Urinary bladder (tissue), 4 donors: ENCODE results near the gene KCNA10. TPM values are rescaled to one million over a fixed set of nuclear protein-coding genes. Genes with fewer than 3 reads are reported as not detected.
"Not testable (repeated sequence)": the region's sequence is repeated elsewhere in the genome, so short reads cannot be mapped to it uniquely, and the experiment has no call there.

Source experiments
- DNase-seq: peaks from one replicate; pipeline ENCODE4 v3.0.0-alpha.2; 2015; ENCODE audit errors: extremely low spot score
- H3K27ac ChIP-seq: one replicate; pipeline ENCODE4 v1.5.1; 2013; ENCODE audit warnings: low read depth, mild to moderate bottlenecking, moderate library complexity
- H3K36me3 ChIP-seq: one replicate; pipeline ENCODE4 v1.6.1; 2013; ENCODE audit warnings: mild to moderate bottlenecking, moderate library complexity; ENCODE audit not compliant: insufficient read depth
- H3K4me1 ChIP-seq: one replicate; pipeline ENCODE4 v1.6.1; 2013; ENCODE audit warnings: mild to moderate bottlenecking, moderate library complexity; ENCODE audit not compliant: insufficient read depth
- H3K4me3 ChIP-seq: one replicate; pipeline ENCODE4 v1.5.1; 2013; ENCODE audit warnings: low read depth, low read length
- WGBS: extraction: QIAGEN DNeasy Blood & Tissue Kit; methylation state at CpG from one replicate; pipeline ENCODE4 v1.1.7; 2013; 5-methylcytosine and 5-hydroxymethylcytosine counted together
- polyA plus RNA-seq: library from polyadenylated mRNA; stranded (reverse); fragments of 200-250 nt; gene quantifications from one replicate; pipeline ENCODE4 v1.2.3, GENCODE V29; 2013
- total RNA-seq: library from RNA; depleted of rRNA; stranded (reverse); fragments of >200 nt; gene quantifications from one replicate; pipeline ENCODE4 v1.2.3, GENCODE V29; 2014
- donor health status: healthy with polysubstance abuse.
- donor health status: healthy.

Gene KCNA10
- total and polyA plus RNA-seq, 2 donors = not detected

DNA sequence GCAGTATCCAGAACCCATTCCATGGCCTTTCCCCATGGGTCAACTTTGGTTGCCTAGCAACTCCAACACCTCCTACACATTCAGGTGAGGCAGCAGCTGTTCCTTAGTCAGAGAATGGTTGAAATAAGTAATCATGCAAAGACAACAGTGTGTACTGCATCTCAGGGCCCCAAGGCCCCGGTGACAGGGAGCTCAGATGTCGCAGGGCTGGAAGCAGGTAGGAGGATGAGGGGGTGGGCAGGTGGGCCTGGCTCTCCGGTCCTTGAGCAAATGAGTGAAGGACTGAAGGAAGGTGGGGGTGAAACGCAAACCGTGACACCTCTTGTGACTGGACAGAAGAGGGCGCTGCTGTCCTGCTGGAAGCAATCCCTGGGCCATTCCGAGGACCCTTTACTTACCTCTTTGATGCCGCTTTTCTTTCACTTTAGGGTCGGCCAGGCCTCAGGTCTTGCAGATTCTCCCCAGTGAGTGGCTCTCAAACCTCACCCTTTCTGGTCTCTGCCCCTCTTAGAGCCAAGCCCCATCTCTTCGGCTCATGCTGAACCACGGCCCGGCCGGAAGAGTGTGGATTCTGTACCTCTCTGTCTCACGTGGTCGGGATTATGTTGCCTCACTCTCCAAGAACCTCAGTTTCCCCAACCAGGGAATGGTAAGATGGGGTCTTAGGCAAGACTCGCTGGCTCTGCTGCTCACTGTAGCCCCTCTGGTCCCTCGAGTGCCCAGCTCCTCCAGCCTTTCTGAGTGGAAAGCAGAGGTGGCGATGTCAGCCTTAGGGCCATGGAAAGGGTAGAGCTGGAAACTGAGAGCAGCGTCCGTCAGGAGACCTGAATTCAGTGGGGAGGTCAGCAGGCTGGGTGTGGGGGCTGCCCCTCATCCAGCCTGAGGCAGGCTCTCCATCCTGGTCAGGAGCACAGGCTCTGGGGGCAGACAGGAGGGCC is 5.6 kb upstream of the KCNA10 start:
- Histone ChIP-seq H3K27ac (no peak overlapping the region), H3K4me3 (no peak overlapping the region), H3K36me3 (no peaks in the 10 kb centered on the region), H3K4me1 (no peaks in the 10 kb centered on the region)
- WGBS = 36% methylated on average over 20 of the region's 20 CpGs
- no peak for DNase-seq

DNA sequence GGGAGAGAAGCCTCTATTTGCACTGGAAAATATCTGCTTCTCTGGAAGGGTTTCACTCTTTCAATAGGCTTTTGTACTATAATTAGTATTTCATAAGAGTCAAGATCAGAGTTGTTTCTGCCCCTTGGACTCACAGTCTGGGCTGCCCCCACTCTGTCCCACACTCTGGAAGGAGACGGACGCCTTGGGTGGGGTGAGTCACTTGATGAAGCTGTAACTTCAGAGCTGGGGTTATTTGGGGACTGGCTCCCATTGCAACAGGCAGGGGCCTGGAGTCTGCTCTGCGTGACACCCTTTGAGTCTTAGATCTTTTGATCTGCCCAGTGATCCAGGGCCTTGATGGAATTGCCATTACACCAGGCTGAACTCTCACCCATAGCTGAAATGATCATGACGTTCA is 4.0 kb upstream of the KCNA10 start:
- H3K4me1 ChIP-seq = no peaks in the 10 kb centered on the region
- no peaks in the 10 kb centered on the region for H3K36me3 ChIP-seq
- H3K4me3 ChIP-seq = no peak overlapping the region
- 45% methylated on average over 4 of the region's 4 CpGs for WGBS
- no peak overlapping the region for H3K27ac ChIP-seq
- DNase-seq = no peak

DNA sequence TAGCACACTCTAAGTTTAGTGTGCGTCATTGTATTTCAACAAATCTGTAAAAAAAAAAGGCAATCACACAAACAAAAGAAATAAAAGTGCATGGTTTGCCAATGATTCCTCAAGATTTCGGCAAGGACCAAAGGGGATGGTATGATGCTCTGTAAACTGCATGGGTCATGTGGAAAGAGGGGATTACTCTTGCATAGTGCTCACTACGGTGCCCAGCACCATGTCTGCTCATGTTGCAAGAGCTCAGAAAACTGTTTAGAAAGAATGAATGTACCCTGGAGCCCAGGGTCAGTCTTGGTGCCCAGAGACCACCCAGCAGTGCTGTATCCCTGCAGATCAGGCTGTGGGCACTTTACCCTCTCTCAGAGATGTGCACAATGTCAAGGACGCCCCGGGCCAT is 3.6 kb upstream of the KCNA10 start:
- 57% methylated on average over 5 of the region's 5 CpGs for WGBS
- Histone ChIP-seq H3K4me1 (no peaks in the 10 kb centered on the region), H3K36me3 (no peaks in the 10 kb centered on the region), H3K27ac (no peak overlapping the region), H3K4me3 (no peak overlapping the region)
- DNase-seq = no peak

- 67% methylated on average over 3 of the region's 3 CpGs for WGBS
- Histone ChIP-seq H3K4me3 (no peak overlapping the region), H3K36me3 (no peaks in the 10 kb centered on the region), H3K27ac (no peak overlapping the region), H3K4me1 (no peaks in the 10 kb centered on the region)
- no peak for DNase-seq
These were observed 1.9 kb upstream of the KCNA10 start for GRCh38 chr1:110520827-110521226.

DNA sequence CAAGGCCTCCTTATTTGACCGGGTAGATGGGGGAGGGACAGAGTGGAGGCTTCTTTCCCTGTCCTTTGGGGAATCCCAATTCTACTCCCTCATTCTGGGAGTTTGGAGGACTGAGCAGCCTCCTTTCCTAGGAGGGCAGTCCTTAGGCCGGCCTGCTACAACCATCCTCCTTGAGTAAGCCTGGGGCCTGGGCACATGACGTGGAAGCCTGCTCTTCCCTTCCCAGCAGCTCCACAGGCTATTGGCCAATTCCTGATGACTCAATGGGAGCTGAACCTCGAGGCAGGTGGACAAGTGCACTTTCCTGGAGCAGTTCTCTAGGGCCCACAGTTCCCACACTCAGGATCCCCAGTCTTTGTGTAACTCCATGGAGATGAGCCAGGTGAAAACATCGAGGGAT is 3.1 kb downstream of the KCNA10 start:
- Histone ChIP-seq H3K27ac (no peak overlapping the region), H3K4me1 (no peaks in the 10 kb centered on the region), H3K36me3 (no peaks in the 10 kb centered on the region), H3K4me3 (no peak overlapping the region)
- WGBS = 72% methylated on average over 5 of the region's 5 CpGs
- DNase-seq = no peak

- H3K4me3 ChIP-seq = no peak overlapping the region
- no peaks in the 10 kb centered on the region for H3K36me3 ChIP-seq
- no peak overlapping the region for H3K27ac ChIP-seq
- DNase-seq = no peak
- H3K4me1 ChIP-seq = no peaks in the 10 kb centered on the region
These were observed 3.9 kb downstream of the KCNA10 start for GRCh38 chr1:110515041-110515440.

DNA sequence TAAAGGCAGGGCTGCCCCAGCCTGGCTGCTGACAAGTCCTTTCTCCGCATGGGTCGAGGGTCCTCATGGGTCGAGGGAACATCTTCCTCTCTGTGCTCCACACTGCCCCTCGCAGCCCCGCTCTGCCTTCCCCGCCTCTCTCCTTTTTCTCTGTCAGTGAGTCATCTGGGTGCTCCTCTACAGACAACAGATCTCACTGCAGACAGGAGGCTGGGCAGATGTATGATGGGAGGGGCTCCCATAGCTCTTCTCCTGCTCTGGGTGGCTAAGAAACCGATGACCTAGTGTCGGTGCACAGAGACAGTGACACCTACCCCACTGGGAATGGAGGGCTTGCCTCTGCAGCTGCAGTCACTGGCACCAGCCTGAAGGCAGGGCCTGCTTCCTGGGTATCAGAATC is 5.5 kb downstream of the KCNA10 start:
- Histone ChIP-seq H3K36me3 (no peaks in the 10 kb centered on the region), H3K27ac (no peak overlapping the region), H3K4me3 (no peak overlapping the region), H3K4me1 (no peaks in the 10 kb centered on the region)
- 56% methylated on average over 8 of the region's 8 CpGs for WGBS
- no peak for DNase-seq

GRCh38 chr1:110511436-110511835 is 7.5 kb downstream of the KCNA10 start:
- DNase-seq = no peak
- 91% methylated on average over 6 of the region's 6 CpGs for WGBS

GRCh38 chr1:110510921-110511320 is 8.1 kb downstream of the KCNA10 start:
- not testable (repeated sequence) for DNase-seq, H3K36me3 ChIP-seq, H3K4me3 ChIP-seq, H3K27ac ChIP-seq, H3K4me1 ChIP-seq
- whole genome bisulfite sequencing = 88% methylated on average over 5 of the region's 5 CpGs

More at GRCh38 chr1:110511436-110511835, 7.5 kb downstream of the KCNA10 start:
- H3K36me3 ChIP-seq = no peaks in the 10 kb centered on the region
- no peaks in the 10 kb centered on the region for H3K4me1 ChIP-seq
- no peak overlapping the region for H3K27ac ChIP-seq
- no peak overlapping the region for H3K4me3 ChIP-seq

- no peak for DNase-seq
- Histone ChIP-seq H3K27ac (no peak overlapping the region), H3K4me3 (no peak overlapping the region), H3K4me1 (no peaks in the 10 kb centered on the region), H3K36me3 (no peaks in the 10 kb centered on the region)
- 90% methylated on average over 6 of the region's 6 CpGs for WGBS
These were observed 9.3 kb downstream of the KCNA10 start for GRCh38 chr1:110509655-110510054.

DNA sequence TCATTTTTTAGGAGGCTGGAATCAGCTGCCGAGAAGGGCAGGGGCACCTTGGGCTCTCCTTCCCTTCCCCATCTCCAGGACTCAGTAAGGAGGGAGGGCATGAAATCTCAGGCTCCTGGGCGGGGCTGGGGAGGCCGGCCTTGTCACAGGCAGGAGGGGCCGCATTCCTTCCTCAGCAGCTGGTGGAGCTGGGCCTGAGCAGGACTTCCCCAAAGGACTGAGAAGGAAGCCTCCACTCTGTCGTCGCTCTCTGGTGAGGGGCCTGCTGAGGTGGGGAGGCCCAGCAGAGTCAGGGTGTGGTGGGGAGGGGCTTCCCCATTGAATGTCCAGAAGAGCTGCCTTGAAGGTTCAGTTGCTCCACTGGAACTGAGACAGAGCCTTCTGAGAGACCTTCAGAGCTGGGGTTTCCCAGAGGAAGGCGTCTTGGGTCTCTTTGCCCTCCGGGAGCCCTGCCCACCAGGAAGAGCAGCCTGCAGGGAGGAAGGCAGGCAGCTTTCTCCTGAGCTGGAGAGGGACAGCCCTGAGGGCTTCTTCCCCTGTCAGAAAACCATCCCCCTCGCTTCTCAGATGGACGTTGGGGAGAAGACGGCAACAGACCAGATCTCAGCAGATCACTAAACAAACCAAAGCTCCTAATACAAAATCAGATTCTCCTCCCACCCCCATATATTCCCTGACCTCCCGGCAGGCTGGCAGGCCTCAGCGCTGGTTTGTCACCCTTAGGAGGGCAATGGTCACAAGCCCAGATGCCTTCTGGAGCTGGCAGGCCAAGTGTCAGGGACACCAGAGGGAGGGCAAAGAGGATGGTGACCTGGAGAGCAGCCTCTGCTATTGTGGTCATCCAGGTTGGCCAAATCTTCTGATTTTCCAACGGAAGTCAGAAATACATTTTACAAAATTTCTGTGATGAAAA is 10.7 kb downstream of the KCNA10 start:
- Histone ChIP-seq H3K36me3 (no peaks in the 10 kb centered on the region), H3K27ac (no peak overlapping the region), H3K4me3 (no peak overlapping the region), H3K4me1 (no peaks in the 10 kb centered on the region)
- peak; percentile 18 for DNase-seq
- 45% methylated on average over 14 of the region's 14 CpGs for WGBS

- Histone ChIP-seq H3K36me3 (no peaks in the 10 kb centered on the region), H3K4me1 (no peaks in the 10 kb centered on the region), H3K27ac (no peak overlapping the region), H3K4me3 (no peak overlapping the region)
- DNase-seq = no peak
- WGBS = 80% methylated on average over 4 of the region's 4 CpGs
These were observed 12.4 kb downstream of the KCNA10 start for GRCh38 chr1:110506541-110506940.

DNA sequence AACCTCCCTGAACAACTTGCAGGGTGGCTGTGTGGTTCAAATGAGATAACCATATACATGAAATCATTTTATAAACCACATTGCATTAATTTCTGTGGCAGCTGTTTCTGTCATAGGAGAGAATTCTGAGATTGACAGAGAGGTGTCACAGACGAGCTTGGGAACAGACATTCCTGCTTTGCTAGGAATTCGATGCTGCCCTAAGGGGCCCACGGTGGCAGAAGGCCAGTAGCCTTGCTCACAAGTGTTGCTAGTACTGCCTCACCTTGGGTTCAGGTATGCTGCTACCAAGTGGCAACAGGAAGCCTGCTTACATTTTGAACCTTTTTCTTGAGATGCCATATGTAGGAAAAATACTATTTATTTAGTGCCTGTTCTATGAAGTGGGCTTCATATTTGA is 13.4 kb downstream of the KCNA10 start:
- WGBS = 44% methylated on average over 3 of the region's 3 CpGs

DNA sequence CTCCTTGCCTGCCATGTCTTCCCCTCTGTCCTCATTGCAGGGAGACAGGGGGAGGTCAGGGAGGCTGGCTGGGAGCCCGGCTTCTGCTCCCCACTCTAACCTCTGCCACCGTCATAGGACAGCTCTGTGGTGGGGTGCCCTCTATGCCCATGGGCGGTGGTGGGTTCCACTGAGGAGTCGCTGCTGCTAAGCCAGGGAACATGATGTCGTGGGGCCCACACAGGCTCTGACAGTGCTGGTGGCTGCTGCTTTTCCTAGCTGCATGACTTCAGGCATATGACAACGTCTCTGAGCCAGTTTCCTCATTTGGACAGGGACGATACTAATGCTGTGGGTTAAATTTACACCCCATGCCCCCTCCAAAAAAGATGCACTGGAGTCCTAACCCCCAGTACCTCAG is 14.7 kb downstream of the KCNA10 start:
- WGBS = 72% methylated on average over 7 of the region's 7 CpGs
- Histone ChIP-seq H3K4me3 (no peak overlapping the region), H3K4me1 (no peaks in the 10 kb centered on the region), H3K36me3 (no peaks in the 10 kb centered on the region), H3K27ac (no peak overlapping the region)
- DNase-seq = no peak

More for the DNA sequence above, 13.4 kb downstream of the KCNA10 start:
- Histone ChIP-seq H3K36me3 (no peaks in the 10 kb centered on the region), H3K4me1 (no peaks in the 10 kb centered on the region), H3K4me3 (no peak overlapping the region), H3K27ac (no peak overlapping the region)
- DNase-seq = no peak
